ENCODE measurements around the gene ZNF746.

ZNF746 gene

DNA sequence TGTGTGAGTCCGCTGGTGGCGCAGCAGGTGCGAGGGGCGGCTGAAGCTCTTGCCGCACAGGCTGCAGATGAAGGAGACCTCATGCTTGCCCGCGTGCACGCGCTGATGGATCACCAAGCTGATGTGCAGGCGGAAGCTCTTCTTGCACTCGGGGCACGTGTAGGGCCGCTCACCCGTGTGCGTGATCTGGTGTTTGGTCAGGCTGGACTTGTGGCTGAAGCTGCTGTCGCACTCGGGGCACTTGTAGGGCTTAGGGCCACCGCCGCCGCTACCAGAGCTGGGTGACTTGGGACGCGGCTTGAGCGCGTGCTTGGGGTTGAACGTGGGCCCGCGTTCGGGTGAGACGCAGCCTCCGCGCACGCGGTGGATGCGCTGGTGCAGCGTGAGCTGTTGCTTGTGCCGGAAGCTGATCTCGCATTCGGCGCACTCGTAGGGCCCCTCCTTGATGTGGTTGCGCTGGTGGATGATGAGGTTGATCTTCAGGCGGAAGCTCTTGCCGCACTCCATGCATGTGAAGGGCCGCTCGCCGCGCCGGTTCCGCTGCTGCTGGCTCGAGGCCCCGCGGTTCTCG, 65.4 kb downstream of the ZNF746 start:
- no peak for DNase-seq (ENCODE audit: low read depth, low spot score)
- H3K27ac ChIP-seq = no peak overlapping the region

DNA sequence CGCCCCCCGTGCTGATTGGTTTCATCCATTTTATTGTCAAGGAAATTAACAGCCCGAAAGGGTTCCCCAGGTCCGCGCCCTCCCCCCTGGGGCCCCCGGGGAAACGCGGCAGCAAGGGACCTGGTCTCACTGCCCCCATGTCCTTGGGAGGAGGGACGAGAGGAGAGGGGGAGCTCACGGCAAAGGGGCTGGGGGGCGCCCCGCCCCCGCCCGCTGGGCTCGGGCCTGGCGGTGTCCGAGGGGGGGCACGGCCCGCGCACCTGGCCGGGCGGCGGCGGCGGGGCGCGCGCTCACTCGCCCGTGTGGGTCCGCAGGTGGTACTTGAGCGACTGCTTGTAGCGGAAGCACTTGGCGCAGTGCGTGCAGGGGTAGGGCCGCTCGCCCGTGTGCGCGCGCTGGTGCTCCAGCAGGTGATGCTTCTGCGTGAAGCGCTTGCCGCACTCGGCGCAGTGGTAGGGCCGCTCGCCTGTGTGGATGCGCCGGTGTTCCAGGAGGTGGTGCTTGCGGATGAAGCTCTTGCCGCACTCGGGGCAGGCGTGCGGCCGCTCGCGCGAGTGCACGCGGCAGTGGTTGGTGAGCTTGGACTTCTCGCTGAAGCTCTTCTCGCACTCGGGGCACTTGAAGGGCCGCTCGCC, 66.0 kb downstream of the ZNF746 start:
- no peak for DNase-seq (ENCODE audit: low read depth, low spot score)
- H3K27ac ChIP-seq = no peak overlapping the region

DNA sequence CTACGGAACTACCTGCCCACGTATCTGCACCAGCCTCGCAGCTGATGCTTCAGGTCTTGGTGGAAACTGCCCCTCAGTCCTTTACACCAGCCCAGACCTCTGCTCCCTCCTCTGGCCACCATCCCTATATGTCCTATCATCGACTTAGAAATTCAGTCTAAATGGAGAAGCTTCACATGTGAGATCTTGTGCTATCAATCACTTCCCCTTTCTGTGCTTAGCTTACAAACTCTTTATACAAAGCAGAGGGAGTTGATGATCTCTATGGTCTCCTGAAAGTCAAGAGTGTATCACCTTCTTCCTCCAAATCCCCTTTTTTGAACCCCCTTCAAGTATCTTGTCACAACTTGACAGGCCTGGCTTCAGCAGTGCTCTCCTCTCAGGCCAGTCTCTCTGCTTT, 67.4 kb downstream of the ZNF746 start:
- H3K27ac ChIP-seq = no peak overlapping the region
- DNase-seq (ENCODE audit: low read depth, low spot score) = no peak

DNA sequence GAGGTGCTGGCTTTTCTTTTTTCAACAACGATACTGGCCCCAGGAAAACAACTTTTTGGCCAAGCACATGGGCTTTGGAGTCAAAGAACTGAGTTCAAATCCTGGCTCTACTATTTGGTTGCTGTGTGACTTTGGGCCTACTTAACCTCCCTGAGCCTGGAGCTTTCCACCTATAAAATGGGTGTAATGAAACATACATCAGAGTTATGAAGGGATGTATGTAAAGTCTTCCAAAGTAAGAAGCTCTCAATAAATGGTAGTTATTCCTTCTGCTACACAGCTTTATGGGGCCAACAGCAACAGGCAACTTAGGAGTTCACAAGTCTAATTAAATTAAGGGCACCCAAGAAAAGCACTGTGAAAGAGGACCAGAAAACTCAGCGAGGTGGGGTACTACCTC, 69.7 kb downstream of the ZNF746 start:
- H3K27ac ChIP-seq = no peak overlapping the region
- DNase-seq (ENCODE audit: low read depth, low spot score) = no peak

DNA sequence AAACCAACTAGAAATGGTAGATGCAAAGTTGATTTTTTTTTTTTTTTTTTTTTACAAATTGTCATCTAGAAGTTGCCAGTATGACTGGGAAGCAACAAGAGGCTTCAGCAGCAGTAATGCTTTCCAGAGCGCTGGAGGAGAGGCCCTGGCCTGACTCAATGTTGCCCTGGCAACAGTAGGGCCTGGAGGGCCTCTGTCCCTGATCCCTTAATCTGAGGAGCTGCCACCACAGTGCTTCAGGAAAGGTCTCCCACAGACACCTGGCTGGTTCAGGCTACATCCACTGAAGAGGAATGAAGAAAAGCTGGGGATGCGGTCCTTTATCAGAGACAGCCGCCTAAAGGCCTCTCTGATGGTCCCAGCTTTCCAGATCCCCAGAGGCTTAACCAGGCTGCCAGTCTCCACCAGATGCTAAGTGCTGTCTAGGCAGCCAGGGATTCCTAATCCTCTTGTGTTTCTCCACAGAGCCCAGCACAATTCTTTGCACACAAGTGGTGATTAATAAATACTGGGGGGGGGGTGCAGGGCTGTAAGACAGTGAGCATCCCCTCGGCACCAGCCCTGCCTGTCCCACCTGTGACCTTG, 70.4 kb downstream of the ZNF746 start:
- no peak overlapping the region for H3K27ac ChIP-seq
- DNase-seq (ENCODE audit: low read depth, low spot score) = no peak

DNA sequence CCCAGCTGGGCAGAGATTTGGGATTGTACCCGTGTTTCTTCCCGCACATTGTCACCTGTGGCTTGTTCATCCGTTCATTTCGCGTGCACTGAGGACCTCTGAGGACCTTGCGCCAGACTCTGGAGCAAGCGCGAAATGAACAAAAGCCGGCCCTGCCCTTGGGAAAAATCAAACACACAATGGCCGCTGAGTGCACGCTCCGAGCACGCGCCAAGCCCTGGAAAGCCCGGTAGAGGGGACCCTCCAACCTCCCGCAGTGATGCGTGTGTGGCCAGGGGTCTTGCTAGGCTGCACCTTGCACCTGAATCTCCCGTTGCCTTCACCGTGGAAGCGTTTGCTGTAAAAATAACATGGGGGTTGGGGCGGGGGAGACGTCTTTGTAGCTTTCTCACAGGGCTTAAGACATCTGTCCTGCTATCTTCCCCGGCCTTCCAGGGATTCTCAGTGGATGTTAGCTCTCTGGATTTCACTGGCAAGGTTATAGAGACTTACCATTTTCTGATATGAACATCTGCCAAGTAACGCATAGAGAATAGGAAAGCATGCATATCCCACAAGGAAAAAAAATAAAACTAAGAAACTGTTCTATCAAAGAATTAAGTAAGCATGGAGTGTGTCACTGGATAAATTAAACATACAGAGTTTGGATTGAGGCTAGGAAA, 74.0 kb downstream of the ZNF746 start:
- no peak for DNase-seq (ENCODE audit: low read depth, low spot score)
- H3K27ac ChIP-seq = no peak overlapping the region

DNA sequence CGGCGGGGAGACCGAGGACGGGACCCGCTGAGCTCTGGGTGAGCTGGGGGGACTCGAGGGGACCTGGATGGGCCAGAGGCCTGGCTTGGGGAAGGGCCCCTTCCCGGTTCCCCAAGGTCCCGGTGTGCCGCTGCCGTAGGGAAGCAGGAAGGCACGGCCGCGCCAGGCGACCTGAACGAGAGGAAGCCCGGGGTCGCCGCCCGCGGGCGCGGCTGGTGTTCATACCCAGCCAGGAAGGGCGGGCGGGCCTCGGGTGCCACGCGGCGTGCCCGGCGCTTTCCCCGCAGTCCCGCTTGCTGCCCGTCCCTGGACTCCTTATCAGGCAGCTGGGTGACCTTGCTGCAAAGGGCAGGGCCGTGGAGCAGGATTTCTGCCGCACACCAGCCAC, 74.7 kb downstream of the ZNF746 start:
- DNase-seq (ENCODE audit: low read depth, low spot score) = no peak
- no peak overlapping the region for H3K27ac ChIP-seq

Data from epithelial cell of prostate (primary cell).